ENCODE measurements around the gene RNF123.
"Not testable (repeated sequence)": the region's sequence is repeated elsewhere in the genome, so short reads cannot be mapped to it uniquely, and the experiment has no call there.

Gene RNF123

GRCh38 chr3:49681232-49681522 lies 8.2 kb upstream of the RNF123 start:
- no peak for DNase-seq (ENCODE audit: low read depth)
- no peak overlapping the region for H3K4me3 ChIP-seq (ENCODE audit: low read length)
- TF ChIP-seq CTCF (conservative IDR thresholded peaks at IDR 0.05; ENCODE audit: low read length) = no peak

- H3K4me3 ChIP-seq (ENCODE audit: low read length) = no peak overlapping the region
- no peak for TF ChIP-seq CTCF (conservative IDR thresholded peaks at IDR 0.05; ENCODE audit: low read length)
- DNase-seq (ENCODE audit: low read depth) = no peak
Measured at GRCh38 chr3:49681543-49681942, 7.8 kb upstream of the RNF123 start.

GRCh38 chr3:49683162-49683561 lies 6.2 kb upstream of the RNF123 start:
- DNase-seq (ENCODE audit: low read depth) = no peak
- H3K4me3 ChIP-seq (ENCODE audit: low read length) = no peak overlapping the region
- no peak for TF ChIP-seq CTCF (conservative IDR thresholded peaks at IDR 0.05; ENCODE audit: low read length)

- H3K4me3 ChIP-seq (ENCODE audit: low read length); DNase-seq (ENCODE audit: low read depth): not testable (repeated sequence)
Measured at GRCh38 chr3:49684453-49684852, 4.9 kb upstream of the RNF123 start.

GRCh38 chr3:49685103-49685502 lies 4.3 kb upstream of the RNF123 start:
- H3K4me3 ChIP-seq (ENCODE audit: low read length); DNase-seq (ENCODE audit: low read depth): not testable (repeated sequence)

GRCh38 chr3:49685846-49686245 lies 3.5 kb upstream of the RNF123 start:
- not testable (repeated sequence) for H3K4me3 ChIP-seq (ENCODE audit: low read length); DNase-seq (ENCODE audit: low read depth)

- H3K4me3 ChIP-seq (ENCODE audit: low read length) = peak overlapping the region; percentile 17; the same call in 1 of the 2 replicates
Measured at GRCh38 chr3:49686346-49686745, 3.0 kb upstream of the RNF123 start.

GRCh38 chr3:49686769-49687423 lies 2.5 kb upstream of the RNF123 start:
- peak; percentile 24 for DNase-seq (ENCODE audit: low read depth)
- H3K4me3 ChIP-seq (ENCODE audit: low read length) = peak overlapping the region; percentile 17; the same call in 1 of the 2 replicates

More at GRCh38 chr3:49686346-49686745, 3.0 kb upstream of the RNF123 start:
- not testable (repeated sequence) for DNase-seq (ENCODE audit: low read depth)

- not testable (repeated sequence) for DNase-seq (ENCODE audit: low read depth); H3K4me3 ChIP-seq (ENCODE audit: low read length)
Measured at GRCh38 chr3:49687424-49687795, 1.9 kb upstream of the RNF123 start.

- not testable (repeated sequence) for DNase-seq (ENCODE audit: low read depth)
- peak overlapping the region; percentile 93 for H3K4me3 ChIP-seq (ENCODE audit: low read length)
Measured at GRCh38 chr3:49688338-49689045, 865 bp upstream of the RNF123 start.

GRCh38 chr3:49689908-49690624 lies 709 bp downstream of the RNF123 start:
- peak overlapping the region; percentile 93 for H3K4me3 ChIP-seq (ENCODE audit: low read length)
- DNase-seq (ENCODE audit: low read depth) = not testable (repeated sequence)

GRCh38 chr3:49690856-49691255 lies 1.5 kb downstream of the RNF123 start:
- not testable (repeated sequence) for H3K4me3 ChIP-seq (ENCODE audit: low read length); DNase-seq (ENCODE audit: low read depth)

GRCh38 chr3:49691481-49691880 lies 2.1 kb downstream of the RNF123 start:
- H3K4me3 ChIP-seq (ENCODE audit: low read length); DNase-seq (ENCODE audit: low read depth): not testable (repeated sequence)

- H3K4me3 ChIP-seq (ENCODE audit: low read length); DNase-seq (ENCODE audit: low read depth): not testable (repeated sequence)
Measured at GRCh38 chr3:49694409-49695070, 5.2 kb downstream of the RNF123 start.

- DNase-seq (ENCODE audit: low read depth); H3K4me3 ChIP-seq (ENCODE audit: low read length): not testable (repeated sequence)
Measured at GRCh38 chr3:49695350-49696015, 6.1 kb downstream of the RNF123 start.
